Cardiac fibroblast (primary cell): Measurements from ENCODE around the gene PLEKHN1.

Experiments used
- DNase-seq, 2 donors: peaks; one replicate each; pipeline versions ENCODE4 v3.0.0 to v3.0.0-alpha.2; 2010; ENCODE audit warnings: low read depth in 2 of 2
- H3K4me3 ChIP-seq, 2 donors: replicated peaks in 1 of 2; 1 replicate in 1 of 2; 2 replicates in 1 of 2; pipeline ENCODE4 v1.5.1; 2011; ENCODE audit warnings: low read depth in 2 of 2, low read length in 2 of 2, mild to moderate bottlenecking in 2 of 2, moderate library complexity in 1 of 2
- TF ChIP-seq, protein P1 (sequence below): IDR thresholded peaks from one replicate; pipeline ENCODE4 v1.5.1; 2011; ENCODE audit warnings: low read depth, mild to moderate bottlenecking, low read length, inconsistent platforms

PLEKHN1 gene

DNA sequence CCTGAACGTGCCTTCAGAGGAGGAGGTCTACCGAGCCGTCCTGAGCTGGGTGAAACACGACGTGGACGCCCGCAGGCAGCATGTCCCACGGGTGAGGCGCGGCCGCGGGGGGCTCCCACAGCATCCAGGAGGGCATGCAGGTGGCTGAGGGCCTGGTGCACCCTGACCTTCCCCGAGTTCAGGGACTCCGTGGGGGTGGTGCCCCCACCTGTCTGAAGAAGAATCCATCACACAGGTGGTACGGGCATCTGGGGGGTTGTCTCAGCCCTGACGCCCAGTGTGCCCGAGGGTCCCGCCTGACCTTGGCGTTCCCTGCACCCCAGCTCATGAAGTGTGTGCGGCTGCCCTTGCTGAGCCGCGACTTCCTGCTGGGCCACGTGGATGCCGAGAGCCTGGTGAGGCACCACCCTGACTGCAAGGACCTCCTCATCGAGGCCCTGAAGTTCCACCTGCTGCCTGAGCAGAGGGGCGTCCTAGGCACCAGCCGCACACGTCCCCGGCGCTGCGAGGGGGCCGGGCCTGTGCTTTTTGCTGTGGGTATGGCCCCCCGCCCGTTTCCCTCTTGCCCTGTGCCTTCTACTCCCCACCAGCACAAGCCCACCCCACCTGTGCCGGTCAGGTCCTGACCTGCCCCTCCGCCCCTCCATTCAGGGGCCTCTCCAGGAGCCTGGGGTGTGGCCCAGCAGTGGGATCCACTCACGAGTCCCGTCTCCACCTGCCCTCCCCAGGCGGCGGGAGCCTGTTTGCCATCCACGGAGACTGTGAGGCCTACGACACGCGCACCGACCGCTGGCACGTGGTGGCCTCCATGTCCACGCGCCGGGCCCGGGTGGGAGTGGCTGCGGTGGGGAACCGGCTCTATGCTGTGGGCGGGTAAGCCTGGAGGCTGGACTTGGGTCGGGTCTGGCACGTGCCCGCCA lies 3.6 kb upstream of the PLEKHN1 start:
- no peak for DNase-seq
- TF ChIP-seq, protein P1, sequence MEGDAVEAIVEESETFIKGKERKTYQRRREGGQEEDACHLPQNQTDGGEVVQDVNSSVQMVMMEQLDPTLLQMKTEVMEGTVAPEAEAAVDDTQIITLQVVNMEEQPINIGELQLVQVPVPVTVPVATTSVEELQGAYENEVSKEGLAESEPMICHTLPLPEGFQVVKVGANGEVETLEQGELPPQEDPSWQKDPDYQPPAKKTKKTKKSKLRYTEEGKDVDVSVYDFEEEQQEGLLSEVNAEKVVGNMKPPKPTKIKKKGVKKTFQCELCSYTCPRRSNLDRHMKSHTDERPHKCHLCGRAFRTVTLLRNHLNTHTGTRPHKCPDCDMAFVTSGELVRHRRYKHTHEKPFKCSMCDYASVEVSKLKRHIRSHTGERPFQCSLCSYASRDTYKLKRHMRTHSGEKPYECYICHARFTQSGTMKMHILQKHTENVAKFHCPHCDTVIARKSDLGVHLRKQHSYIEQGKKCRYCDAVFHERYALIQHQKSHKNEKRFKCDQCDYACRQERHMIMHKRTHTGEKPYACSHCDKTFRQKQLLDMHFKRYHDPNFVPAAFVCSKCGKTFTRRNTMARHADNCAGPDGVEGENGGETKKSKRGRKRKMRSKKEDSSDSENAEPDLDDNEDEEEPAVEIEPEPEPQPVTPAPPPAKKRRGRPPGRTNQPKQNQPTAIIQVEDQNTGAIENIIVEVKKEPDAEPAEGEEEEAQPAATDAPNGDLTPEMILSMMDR: no peak
- no peak overlapping the region for H3K4me3 ChIP-seq

DNA sequence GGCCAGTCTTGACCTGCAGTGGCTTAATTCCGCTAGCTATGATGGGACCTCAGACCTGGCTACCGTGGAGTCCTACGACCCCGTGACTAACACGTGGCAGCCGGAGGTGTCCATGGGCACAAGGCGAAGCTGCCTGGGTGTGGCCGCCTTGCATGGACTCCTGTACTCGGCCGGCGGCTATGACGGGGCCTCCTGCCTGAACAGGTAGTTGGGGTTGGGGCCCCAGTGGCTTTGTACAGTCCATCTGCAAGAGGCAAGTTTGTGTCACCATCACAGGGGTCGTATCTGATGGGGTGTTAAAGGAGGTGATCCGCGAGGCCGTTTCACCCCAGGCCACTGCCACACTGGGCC lies 3.0 kb upstream of the PLEKHN1 start:
- TF ChIP-seq, protein P1: no peak

DNA sequence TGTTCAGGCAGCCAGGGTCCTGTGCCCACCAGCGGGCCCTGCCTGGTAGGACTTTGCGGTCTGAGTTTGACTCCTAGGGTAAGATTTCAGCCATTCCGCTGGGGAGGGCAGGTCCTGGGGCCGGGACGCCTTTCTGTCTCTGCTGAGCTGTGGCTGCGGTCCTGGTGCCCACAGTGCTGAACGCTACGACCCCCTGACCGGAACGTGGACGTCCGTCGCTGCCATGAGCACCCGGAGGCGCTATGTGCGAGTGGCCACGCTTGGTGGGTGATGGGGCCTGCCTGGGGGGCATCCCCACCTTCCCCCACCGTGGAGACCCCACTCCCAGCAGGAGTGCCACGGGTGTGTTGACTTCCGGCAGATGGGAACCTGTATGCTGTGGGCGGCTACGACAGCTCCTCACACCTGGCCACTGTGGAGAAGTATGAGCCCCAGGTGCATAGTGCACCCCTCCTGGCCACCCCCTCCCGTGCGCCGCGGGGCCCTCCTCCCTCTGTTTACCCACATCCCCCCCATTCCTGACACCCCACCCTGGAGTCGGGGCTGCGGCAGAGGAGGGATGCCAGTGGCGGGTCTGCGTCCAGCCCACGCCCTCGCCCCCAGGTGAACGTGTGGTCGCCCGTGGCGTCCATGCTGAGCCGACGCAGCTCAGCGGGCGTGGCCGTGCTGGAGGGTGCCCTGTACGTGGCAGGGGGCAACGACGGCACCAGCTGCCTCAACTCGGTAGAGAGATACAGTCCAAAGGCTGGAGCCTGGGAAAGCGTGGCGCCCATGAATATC lies 2.3 kb upstream of the PLEKHN1 start:
- no peak overlapping the region for H3K4me3 ChIP-seq
- TF ChIP-seq, protein P1: no peak
- no peak for DNase-seq

More for the DNA sequence above, 3.0 kb upstream of the PLEKHN1 start:
- H3K4me3 ChIP-seq: no peak overlapping the region
- no peak for DNase-seq

DNA sequence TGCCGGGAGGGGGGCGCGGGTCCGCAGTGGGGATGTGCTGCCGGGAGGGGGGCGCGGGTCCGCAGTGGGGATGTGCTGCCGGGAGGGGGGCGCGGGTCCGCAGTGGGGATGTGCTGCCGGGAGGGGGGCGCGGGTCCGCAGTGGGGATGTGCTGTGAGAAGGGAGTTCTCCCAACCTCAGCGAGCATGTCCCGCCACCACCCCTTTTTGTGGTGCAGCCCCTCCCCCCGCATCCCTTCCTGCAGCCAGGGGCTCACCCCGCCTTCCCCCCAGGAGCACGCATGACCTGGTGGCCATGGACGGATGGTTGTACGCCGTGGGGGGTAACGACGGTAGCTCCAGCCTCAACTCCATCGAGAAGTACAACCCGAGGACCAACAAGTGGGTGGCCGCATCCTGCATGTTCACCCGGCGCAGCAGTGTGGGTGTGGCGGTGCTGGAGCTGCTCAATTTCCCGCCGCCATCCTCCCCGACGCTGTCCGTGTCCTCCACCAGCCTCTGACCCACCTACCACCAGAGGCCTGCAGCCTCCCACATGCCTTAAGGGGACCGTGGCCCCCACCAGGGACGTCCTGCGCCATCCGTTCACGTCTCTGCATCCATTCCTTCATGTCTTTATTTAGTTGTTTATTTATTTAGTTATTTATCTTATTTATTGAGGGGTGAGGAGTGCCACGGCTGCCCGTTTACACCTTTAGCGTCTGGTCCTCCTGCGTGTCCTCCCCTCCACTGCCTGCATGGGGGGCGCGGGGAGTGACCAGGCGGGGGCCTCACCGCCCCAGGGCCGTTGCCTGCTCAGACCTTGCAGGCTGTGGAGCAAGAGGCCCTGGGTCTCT lies 1.4 kb upstream of the PLEKHN1 start:
- TF ChIP-seq, protein P1: no peak
- H3K4me3 ChIP-seq: no peak overlapping the region
- no peak for DNase-seq

DNA sequence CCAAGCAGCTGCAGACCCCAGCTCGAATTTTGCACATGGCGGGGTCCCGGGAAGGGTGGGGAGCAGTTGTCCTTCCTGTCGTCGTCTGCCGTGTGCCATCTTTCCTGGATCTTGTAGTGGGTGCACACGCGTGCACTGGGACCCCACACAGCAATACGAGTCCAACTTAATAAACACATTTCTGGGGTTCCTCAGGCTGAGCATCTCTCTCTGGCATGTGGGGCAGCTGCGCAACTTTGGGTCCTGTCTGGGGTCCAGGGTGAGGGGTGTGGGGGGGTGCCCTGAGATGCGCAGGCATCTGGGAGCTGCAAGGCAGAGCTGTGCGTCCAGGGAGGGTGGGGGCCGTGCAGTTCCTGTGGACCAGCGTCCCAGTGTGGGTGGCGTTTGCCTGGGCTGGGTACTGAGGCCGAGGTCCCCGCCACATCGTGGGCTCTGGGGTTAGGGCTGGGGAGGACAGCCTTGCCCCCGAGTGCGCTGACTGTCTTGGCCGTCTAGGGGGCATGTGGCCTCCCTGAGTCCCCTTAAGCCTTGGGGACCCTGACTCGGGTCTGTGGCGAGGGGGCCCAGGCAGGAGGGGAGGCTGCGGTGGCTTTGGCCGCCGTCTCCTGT lies 652 bp upstream of the PLEKHN1 start:
- no peak for DNase-seq
- peak overlapping the region in 1 of 2 donors; percentile 68 for H3K4me3 ChIP-seq
- TF ChIP-seq, protein P1: no peak

DNA sequence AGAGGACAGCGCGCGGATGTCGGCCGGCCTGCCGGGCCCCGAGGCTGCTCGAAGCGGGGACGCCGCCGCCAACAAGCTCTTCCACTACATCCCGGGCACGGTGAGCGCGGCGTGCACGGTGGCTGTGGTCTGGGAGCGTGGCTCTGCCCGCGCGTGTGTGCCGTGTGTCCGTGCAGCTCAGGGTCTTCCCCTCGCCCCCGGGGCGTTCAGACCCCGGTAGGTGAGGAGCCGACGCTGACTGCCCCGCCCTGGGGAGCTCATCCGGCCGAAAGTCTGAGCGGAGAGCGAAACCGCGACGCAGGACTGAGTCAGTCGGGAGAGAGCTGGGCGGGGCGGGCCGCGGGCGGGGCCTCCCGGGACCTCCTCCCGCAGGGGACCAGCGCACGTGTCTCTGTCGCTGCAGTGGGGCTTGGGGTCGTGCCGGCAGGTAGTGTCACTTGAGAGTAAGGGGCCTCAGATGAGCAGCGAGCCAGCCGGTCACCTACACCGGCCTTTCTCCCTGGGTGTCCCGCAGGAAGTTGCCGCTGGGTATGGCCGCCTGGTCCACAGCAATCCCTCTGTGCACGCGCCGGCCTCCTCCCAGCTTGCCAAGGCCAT lies 520 bp downstream of the PLEKHN1 start:
- DNase-seq: peak; percentile 57 to 69
- TF ChIP-seq, protein P1: no peak

More for the DNA sequence above, 520 bp downstream of the PLEKHN1 start:
- peak overlapping the region; percentile 62 to 68 for H3K4me3 ChIP-seq
